ENCODE data around the gene P4HB.

Gene P4HB

DNA sequence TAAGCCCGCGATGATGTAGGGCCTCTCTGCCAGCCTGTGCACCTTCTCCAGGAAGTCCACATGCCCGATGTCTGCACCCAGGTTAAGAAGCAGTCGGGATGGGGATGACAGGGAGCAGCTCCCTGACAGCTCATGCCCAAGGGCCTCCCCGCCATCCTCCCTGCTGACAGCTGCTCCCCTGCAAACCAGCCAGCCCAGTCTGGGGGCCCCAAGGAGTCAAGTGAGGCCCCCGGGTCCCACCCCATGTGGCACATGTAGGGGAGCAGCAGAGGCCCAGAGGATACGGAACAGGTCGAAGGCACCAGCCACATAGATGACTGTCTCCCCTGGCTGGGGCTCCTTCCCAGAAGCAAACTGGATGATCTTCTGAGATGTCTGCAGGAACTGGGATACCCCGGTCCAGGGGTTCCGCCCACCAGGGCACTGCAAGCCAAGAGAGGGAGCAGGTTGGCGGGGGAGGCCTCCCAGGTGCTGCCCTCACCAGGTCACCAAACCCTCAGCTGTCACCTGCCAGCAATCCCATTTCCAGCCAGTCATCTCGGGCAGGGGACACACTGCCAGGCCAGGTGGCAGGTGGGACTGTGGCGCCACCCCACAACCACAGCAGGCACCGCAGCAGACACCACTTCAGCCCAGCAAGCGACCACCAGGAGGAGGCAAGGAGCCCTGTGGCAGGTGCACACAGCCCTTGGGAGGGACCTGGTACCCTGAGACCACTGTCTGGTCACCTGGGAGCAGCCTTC lies 46.3 kb upstream of the P4HB start:
- Histone ChIP-seq H3K27ac (no peak overlapping the region), H3K4me2 (ENCODE audit: low read length) (no peak overlapping the region), H2AFZ (no peak overlapping the region), H3K4me1 (peaks cover 4% of the 10 kb centered on the region), H3K4me3 (ENCODE audit: low read depth, low read length) (no peak overlapping the region), H3K9ac (no peak overlapping the region), H3K79me2 (no peaks in the 10 kb centered on the region), H3K9me3 (ENCODE audit: control insufficient read depth, low read length) (no peaks in the 10 kb centered on the region), H3K36me3 (ENCODE audit: control insufficient read depth, insufficient read depth, low read length) (no peaks in the 10 kb centered on the region), H3K27me3 (ENCODE audit: control insufficient read depth, insufficient read depth, low read length) (no peaks in the 10 kb centered on the region)
- TF ChIP-seq, protein P1, sequence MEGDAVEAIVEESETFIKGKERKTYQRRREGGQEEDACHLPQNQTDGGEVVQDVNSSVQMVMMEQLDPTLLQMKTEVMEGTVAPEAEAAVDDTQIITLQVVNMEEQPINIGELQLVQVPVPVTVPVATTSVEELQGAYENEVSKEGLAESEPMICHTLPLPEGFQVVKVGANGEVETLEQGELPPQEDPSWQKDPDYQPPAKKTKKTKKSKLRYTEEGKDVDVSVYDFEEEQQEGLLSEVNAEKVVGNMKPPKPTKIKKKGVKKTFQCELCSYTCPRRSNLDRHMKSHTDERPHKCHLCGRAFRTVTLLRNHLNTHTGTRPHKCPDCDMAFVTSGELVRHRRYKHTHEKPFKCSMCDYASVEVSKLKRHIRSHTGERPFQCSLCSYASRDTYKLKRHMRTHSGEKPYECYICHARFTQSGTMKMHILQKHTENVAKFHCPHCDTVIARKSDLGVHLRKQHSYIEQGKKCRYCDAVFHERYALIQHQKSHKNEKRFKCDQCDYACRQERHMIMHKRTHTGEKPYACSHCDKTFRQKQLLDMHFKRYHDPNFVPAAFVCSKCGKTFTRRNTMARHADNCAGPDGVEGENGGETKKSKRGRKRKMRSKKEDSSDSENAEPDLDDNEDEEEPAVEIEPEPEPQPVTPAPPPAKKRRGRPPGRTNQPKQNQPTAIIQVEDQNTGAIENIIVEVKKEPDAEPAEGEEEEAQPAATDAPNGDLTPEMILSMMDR (IDR thresholded peaks at IDR 0.05), result no peak

DNA sequence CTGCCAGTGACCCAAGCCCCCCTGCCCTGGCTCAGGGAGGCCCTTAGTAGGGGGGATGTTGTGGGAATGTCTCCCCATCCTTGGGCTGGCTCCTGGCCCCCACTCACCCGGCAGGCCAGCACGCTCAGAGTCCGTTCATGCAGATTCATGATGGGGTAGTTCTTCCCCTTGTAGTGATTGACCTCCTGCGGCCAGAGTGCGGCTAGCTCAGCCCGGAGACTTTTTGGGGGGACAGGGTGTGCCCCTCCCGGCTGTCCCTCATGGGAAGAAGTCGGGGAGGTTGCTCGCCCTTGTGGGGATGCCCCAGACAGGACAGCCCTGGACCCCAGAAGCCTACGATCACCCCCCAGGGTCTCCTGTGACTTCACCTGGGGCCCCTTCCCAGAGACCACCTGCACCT lies 45.7 kb upstream of the P4HB start:
- Histone ChIP-seq H3K27ac (no peak overlapping the region), H3K27me3 (ENCODE audit: control insufficient read depth, insufficient read depth, low read length) (no peaks in the 10 kb centered on the region), H3K4me2 (ENCODE audit: low read length) (no peak overlapping the region), H3K79me2 (no peaks in the 10 kb centered on the region), H3K4me3 (ENCODE audit: low read depth, low read length) (no peak overlapping the region), H2AFZ (no peak overlapping the region), H3K4me1 (peaks cover 4% of the 10 kb centered on the region), H3K9ac (no peak overlapping the region), H3K9me3 (ENCODE audit: control insufficient read depth, low read length) (no peaks in the 10 kb centered on the region), H3K36me3 (ENCODE audit: control insufficient read depth, insufficient read depth, low read length) (no peaks in the 10 kb centered on the region)
- TF ChIP-seq, protein P1 (IDR thresholded peaks at IDR 0.05), result no peak

DNA sequence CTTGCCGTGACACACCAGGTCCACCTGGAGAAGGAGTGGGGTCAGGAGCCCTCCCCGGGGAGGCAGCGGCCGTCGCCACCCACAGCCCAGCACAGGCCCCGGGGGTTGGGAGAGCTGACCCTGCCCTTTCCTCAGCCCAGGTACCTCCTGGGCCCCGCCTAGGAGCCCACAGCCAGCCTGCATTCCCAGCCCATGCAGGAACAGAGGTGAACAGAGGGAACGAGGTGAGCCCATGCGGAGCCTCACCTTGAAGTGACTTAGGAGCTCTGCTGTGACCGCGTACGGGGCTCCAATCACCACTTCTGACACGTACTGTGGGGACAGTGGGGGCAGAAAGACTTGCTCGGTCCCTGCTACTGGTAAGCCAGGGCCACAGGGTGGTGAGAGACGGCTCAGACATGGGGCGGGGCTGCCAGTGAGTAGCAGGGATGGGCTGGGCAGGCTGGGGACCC lies 45.1 kb upstream of the P4HB start:
- H3K36me3 ChIP-seq (ENCODE audit: control insufficient read depth, insufficient read depth, low read length), result no peaks in the 10 kb centered on the region
- TF ChIP-seq, protein P1 (IDR thresholded peaks at IDR 0.05), result no peak

DNA sequence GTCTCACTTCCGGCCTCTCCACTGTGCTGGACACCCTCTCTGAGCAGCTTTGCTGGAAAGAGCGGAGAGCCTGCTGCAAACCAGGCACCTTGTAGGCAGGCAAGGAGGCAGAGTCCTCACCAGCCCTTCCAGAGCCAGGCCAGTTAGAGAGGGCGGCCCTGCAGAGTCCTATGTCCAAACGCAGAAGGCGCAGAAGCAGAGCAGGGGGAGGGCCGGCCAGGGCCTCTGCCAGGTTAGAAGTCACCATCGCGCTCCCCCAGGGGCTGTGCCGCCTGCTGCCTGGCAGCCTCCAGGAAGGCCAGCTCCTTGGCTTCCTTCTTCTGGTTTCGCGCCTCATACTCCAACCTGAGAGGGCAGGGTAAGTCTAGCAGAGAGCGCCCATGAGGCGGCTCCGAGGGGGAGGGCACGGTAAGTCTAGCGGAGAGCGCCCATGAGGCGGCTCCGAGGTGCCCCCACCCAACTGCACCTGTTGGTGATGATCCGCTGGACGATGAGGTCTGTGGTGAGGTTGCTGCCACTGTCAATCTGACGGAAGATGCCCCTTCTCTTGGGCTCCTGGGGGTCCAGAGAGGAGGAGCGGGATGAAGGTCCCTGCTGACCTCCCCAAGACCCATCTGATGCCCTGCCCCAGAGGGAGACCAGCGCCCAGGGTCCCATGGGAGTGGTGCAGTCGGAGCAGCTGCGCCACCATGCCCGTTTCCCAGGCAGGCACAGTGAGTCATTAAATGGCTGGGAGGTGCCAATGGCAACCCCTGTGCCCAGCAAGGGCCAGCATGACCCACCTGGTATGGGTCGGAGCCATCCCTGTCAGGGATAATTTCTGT lies 44.5 kb upstream of the P4HB start:
- Histone ChIP-seq H3K27me3 (ENCODE audit: control insufficient read depth, insufficient read depth, low read length) (no peaks in the 10 kb centered on the region), H3K9me3 (ENCODE audit: control insufficient read depth, low read length) (no peaks in the 10 kb centered on the region), H3K79me2 (no peaks in the 10 kb centered on the region), H3K4me3 (ENCODE audit: low read depth, low read length) (no peak overlapping the region), H3K4me2 (ENCODE audit: low read length) (no peak overlapping the region), H3K9ac (no peak overlapping the region), H3K27ac (no peak overlapping the region), H2AFZ (no peak overlapping the region), H3K36me3 (ENCODE audit: control insufficient read depth, insufficient read depth, low read length) (no peaks in the 10 kb centered on the region), H3K4me1 (no peaks in the 10 kb centered on the region)
- TF ChIP-seq, protein P1 (IDR thresholded peaks at IDR 0.05), result no peak

More for the DNA sequence above, 45.1 kb upstream of the P4HB start:
- H3K4me1 ChIP-seq, result peaks cover 4% of the 10 kb centered on the region
- H3K27ac ChIP-seq, result no peak overlapping the region
- no peaks in the 10 kb centered on the region for H3K79me2 ChIP-seq
- no peak overlapping the region for H2AFZ ChIP-seq
- H3K27me3 ChIP-seq (ENCODE audit: control insufficient read depth, insufficient read depth, low read length), result no peaks in the 10 kb centered on the region
- no peak overlapping the region for H3K9ac ChIP-seq
- H3K4me3 ChIP-seq (ENCODE audit: low read depth, low read length), result no peak overlapping the region
- no peaks in the 10 kb centered on the region for H3K9me3 ChIP-seq (ENCODE audit: control insufficient read depth, low read length)
- H3K4me2 ChIP-seq (ENCODE audit: low read length), result no peak overlapping the region
